Prostate gland (tissue), 2 donors: ENCODE measurements around the gene STARD9.
"Not testable (repeated sequence)": the region's sequence is repeated elsewhere in the genome, so short reads cannot be mapped to it uniquely, and the experiment has no call there.

Source experiments
- CTCF ChIP-seq, 4 experiments: fragments of 200-600 bp in 2 of 4; fragments of 450-650 bp in 2 of 4; sonication (generic) in 2 of 4; IDR thresholded peaks; 1 replicate in 3 of 4; 2 replicates in 1 of 4; pipeline ENCODE4 v1.5.1; 2016 to 2019; ENCODE audit warnings: antibody characterized with exemption in 4 of 4, mild to moderate bottlenecking in 2 of 4, moderate library complexity in 2 of 4
- POLR2A ChIP-seq: fragments of 450-650 bp; IDR thresholded peaks from one replicate; pipeline ENCODE4 v1.6.1; 2016; ENCODE audit warnings: antibody characterized with exemption, mild to moderate bottlenecking
- POLR2AphosphoS5 ChIP-seq: sonication (generic); formaldehyde crosslinking; IDR thresholded peaks from one replicate; pipeline ENCODE4 v1.6.1; 2017; ENCODE audit warnings: antibody characterized with exemption

- TF ChIP-seq CTCF (IDR thresholded peaks at IDR 0.05); POLR2AphosphoS5; POLR2A: not testable (repeated sequence)
Observed at GRCh38 chr15:42761813-42762212, 186.4 kb downstream of the STARD9 start.
